ENCODE results near the gene GBF1.

The GBF1 gene

GRCh38 chr10:102341038-102341688 is 95.8 kb downstream of the GBF1 start:
- H3K4me3 ChIP-seq (ENCODE audit: low read depth, low read length) = no peak overlapping the region
- TF ChIP-seq CTCF (IDR thresholded peaks at IDR 0.05; ENCODE audit: low read depth, low read length, missing control alignments) = no peak

DNA sequence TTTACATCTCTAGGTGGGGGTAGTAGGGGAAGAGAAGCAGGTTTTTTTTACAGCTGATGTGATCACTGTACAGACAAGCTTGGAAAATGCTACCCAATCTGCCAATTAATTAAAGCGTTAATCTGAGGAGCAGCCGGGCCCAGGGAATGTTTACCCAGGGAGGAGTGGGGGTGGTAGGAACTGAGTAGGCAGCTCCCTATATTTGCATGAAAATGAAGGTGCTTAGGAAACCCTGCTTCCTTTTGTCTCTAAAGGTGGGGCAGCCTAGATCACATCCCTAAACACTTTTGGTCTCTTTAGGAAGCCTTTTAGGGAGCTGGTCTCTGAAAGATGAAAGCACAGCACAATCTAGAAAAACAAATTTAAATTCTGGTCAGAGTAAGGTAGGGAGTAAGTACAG is 97.1 kb downstream of the GBF1 start:
- H3K4me3 ChIP-seq (ENCODE audit: low read depth, low read length) = no peak overlapping the region
- no peak for TF ChIP-seq CTCF (IDR thresholded peaks at IDR 0.05; ENCODE audit: low read depth, low read length, missing control alignments)
- DNase-seq (ENCODE audit: low read depth) = no peak

More at GRCh38 chr10:102341038-102341688, 95.8 kb downstream of the GBF1 start:
- no peak for DNase-seq (ENCODE audit: low read depth)

DNA sequence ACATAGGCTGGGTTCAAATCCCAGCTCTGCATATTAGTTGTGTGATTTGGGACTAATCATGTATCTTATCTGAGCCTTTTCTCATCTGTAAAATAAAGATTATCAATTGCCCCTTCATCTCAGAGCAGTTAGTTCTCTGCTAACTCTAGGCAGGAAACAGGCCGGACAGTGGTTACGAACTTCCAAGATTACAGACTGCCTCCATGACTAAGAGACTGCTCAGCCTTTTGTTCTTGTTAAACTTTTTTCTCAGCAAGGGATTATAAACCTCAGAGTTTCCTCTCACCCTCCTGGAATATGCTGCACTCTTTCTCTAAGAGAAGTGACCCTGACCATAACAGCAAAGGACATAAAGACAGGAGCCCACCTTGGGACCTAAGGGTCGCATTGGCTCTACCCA is 97.6 kb downstream of the GBF1 start:
- no peak for DNase-seq (ENCODE audit: low read depth)
- no peak overlapping the region for H3K4me3 ChIP-seq (ENCODE audit: low read depth, low read length)
- TF ChIP-seq CTCF (IDR thresholded peaks at IDR 0.05; ENCODE audit: low read depth, low read length, missing control alignments) = no peak

GRCh38 chr10:102344067-102344466 is 98.7 kb downstream of the GBF1 start:
- no peak for DNase-seq (ENCODE audit: low read depth)
- TF ChIP-seq CTCF (IDR thresholded peaks at IDR 0.05; ENCODE audit: low read depth, low read length, missing control alignments) = no peak
- no peak overlapping the region for H3K4me3 ChIP-seq (ENCODE audit: low read depth, low read length)

- peak; percentile 52 for TF ChIP-seq CTCF (IDR thresholded peaks at IDR 0.05; ENCODE audit: low read depth, low read length, missing control alignments)
- H3K4me3 ChIP-seq (ENCODE audit: low read depth, low read length) = no peak overlapping the region
- DNase-seq (ENCODE audit: low read depth) = no peak
These were observed 102.0 kb downstream of the GBF1 start for GRCh38 chr10:102347236-102347828.

DNA sequence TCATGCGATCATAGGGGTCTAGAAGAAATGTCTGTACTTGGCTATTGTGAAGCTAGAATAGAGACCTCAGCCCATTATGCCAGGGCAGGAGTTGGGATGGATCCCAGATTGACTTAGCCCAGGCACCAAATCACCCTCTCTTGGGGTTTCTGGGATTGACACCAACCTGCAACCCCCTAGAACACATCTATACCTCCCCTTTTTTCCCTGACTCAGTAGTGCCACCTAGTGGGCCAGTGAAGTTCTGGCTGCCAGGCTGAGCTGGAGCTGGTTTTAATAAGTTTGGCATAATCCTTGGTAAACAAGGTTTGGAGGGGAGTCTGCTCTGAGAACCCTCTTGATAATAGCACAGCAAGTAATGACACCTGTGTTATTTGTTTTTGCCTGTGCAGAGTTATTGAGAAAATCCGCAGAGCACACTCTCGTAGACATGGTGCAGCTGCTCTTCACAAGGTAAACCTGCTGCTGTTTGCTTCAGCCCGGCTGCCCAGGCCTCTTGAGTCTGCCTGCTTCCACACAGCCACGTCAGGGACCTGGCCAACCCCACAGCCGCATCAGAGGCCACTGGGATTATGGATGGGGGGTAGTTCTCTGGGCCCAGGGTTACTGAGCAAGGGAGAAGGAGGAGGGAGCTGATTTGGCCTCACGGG is 106.9 kb downstream of the GBF1 start:
- TF ChIP-seq CTCF (IDR thresholded peaks at IDR 0.05; ENCODE audit: low read depth, low read length, missing control alignments) = peak; percentile 91
- no peak overlapping the region for H3K4me3 ChIP-seq (ENCODE audit: low read depth, low read length)
- peak; percentile 15 for DNase-seq (ENCODE audit: low read depth)
